Measurements from ENCODE around the gene MYLK.
"Not testable (repeated sequence)": the region's sequence is repeated elsewhere in the genome, so short reads cannot be mapped to it uniquely, and the experiment has no call there.

Gene MYLK

DNA sequence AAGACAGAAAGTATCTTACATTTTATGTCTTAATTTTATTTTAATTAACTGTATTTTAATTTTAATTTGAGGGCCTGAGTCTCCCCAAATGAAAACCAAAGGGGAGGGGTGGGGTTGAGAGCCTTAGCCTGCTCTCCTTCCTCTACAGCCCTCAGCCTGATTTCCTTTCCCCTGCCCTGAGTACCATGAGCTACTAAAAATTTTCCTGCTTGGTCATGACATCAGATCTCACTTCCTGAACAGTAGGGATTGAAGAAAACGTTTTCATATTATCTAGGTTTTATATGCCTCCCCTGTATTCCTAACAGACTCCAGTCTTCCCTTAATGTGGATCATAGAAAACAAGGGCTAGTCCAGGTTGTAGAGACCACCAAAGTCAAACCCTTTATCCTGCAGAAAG is 133.9 kb downstream of the MYLK start:
- no peak for DNase-seq (ENCODE audit: low read depth, low spot score)

DNA sequence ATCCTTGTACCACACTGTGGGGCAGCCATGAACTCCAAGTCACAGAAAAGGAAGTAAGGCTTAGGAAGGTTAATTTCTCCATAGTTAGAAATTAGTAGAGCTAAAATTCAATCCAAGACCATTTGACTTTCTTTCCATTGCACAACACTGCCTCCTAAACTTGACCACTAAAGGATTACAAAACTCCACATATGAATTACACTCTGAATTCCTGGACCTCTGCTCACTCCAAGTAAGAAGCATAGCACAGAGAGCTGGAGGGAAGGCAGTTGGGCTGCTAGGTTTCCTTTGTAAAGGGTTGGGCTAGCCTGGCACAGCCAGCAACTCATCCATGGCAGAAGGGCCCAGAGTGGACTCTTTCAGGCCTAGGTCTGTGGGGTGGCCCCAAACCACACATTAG is 134.4 kb downstream of the MYLK start:
- DNase-seq (ENCODE audit: low read depth, low spot score) = no peak

DNA sequence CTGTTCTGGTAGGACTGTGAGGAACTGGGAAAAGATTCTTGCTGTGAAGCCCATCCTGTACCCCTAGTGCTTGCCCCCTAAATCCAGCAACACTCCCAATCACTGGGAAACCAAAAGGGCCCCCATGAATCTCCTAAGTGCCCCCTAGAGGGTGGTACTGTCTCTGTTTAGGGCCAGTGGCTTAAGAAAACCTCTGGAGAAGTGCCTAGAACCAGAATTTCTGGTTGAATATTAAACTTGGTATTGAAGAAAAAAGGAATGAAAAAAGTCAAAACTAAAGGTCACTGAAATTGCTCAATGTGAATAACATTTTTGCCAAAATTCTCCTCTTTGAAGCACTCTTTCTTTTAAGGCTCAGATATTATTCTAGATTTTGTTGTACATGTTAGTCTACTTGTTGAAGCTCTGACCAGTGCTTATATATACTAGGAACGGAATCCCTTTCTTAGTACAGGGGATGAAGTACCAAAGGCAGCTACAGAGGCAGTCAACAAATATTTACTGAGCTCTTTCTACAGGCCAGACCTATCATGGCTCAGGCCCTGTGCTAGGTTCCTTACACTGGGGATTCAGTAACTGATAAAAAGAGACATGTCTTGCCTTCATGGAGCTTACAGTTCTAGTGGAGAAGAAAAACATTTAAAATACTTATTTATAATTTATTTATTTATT is 138.8 kb downstream of the MYLK start:
- DNase-seq (ENCODE audit: low read depth, low spot score) = no peak

DNA sequence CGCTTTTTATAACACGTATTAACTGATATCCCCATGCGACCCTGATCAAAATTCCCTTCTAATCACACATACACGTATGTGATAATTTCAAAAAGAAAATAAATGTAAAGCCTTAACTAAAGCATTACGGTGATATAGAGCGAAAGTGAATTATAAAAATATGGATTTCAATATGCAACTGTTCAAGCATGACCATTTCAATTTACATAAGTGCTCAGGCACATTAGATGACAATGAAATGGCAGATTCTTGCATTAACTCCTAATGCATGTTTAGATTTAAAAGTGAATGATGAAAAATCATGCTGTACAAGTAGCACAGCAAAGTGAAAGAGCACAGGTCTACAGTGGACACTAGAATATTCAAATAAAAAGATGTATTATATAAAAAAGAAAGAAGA is 140.1 kb downstream of the MYLK start:
- no peak for DNase-seq (ENCODE audit: low read depth, low spot score)

DNA sequence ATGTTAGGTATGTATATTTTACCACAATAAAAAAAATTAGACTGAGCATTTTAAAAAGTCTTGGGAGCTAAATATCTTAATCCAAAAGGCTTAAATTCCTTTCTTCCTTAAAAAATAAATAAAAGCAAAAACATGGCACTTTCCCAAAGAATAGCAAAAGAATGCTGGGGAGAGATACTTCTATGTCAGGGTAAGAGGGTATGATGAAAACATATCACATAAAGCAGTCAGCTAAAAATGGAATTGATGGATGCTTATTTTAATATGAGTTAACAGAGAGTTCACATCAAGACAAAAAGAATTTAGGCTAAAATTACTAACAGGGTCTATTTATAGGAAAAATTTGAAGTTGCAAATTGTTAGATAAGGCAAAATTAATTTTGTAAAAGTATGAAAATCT is 141.0 kb downstream of the MYLK start:
- DNase-seq (ENCODE audit: low read depth, low spot score) = no peak

DNA sequence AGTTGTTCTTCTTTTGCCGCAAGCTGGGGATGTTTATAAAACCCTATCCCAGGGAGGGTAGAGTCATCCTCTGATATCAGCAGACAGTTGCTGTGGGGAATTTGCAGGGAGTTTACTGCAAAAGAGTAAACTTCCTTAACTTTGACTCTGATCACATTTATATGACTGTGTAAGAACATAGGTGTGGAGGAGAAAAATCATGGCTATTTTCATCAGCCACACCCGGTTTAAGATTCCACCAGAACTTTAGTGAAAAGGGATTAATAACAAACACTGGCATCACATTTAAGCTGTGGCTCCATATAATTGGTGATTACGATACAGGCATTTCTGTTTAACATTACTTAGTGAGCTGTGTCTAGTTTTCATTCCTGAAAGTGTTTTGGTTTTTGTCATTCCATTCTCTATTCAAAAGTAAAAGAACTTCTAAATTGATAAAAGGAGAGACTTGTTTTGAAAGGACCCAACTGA is 143.1 kb downstream of the MYLK start:
- no peak for DNase-seq (ENCODE audit: low read depth, low spot score)

DNA sequence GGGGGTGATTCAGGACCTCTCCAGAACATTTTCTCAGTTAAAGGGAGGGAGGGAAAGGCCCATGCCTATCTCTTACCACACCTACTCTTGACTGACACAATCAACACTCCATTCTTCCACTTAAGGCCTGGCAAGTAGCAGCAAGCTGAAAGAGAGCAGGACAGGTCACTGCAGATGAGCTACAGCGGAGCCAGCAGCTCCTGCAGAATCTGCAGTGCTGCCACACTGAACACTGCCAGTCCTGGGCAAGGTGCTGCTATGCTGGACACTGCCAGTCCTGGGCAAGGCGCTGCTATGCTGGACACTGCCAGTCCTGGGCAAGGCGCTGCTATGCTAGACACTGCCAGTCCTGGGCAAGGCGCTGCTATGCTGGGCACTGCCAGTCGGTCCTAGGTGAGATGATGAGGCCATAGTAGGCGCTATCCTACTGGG is 143.7 kb downstream of the MYLK start:
- no peak for DNase-seq (ENCODE audit: low read depth, low spot score)

DNA sequence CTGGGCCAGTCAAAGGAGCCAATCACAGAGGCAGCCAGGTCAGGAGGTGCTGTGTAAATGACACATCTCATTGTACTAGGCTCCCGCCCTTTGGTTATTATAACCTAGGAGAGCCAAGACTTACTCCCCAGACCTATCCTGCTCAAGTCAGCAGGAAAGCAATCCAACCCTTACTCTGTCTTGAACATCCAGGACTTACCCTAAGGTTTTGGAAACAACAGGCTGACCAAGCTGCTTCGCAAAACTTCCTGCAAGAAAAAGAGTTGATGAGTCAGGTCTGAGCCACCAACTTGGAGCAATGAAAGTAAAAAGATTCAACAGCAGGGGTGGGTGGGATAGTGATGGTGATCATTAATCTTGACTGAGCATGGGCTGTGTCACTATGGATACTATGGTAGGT is 144.4 kb downstream of the MYLK start:
- DNase-seq (ENCODE audit: low read depth, low spot score) = no peak

DNA sequence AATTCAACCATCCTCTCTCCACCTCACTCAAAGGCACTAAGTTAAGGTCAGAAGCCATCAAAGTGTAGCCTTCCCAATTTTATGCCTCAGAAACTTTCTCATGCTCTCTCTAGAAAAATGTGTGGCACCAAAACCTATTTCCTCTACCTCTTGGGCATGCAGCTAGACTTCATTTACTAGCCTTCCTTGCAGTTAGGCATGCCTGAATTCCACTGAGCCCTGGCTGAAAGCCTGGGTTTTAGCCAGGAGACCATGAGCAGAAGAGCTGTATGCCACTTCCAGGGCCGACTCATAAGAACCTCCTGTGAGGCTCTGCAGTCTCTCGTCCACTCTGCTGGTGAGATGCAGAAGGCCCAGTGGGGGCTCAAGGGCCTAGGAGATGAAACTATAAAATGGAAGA is 145.0 kb downstream of the MYLK start:
- DNase-seq (ENCODE audit: low read depth, low spot score) = no peak

DNA sequence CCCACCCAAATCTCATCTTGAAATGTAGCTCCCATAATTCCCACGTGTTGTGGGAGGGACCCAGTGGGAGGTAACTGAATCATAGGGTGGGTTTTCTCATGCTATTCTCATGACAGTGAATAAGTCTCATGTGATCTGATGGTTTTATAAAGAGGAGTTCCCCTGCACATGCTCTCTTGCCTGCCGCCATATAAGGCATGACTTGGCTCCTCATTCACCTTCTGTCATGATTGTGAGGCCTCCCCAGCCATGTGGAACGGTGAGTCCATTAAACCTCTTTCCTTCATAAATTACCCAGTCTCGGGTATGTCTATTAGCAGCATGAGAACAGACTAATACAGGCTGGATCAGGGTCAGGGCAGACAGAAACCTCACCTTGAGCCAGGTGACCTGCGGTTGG is 145.6 kb downstream of the MYLK start:
- not testable (repeated sequence) for DNase-seq (ENCODE audit: low read depth, low spot score)

DNA sequence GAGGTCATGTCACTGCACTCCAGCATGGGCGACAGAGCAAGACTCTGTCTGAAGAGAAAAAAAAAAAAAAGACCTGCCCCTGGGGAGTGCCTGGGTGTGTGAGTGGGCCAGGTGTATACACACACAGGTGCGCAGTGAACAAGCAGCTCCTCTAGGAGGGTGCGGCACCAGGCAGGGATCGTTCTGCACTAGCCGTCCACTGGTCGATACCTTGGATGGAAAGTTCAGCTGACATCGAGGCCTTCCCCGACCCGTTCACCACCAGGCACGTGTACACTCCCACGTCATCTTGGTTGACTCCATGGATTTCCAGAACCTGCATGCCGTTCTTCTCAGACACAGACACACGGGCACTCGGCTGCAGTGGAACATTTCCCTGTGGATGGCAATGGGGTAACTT is 147.0 kb downstream of the MYLK start:
- no peak for DNase-seq (ENCODE audit: low read depth, low spot score)

DNA sequence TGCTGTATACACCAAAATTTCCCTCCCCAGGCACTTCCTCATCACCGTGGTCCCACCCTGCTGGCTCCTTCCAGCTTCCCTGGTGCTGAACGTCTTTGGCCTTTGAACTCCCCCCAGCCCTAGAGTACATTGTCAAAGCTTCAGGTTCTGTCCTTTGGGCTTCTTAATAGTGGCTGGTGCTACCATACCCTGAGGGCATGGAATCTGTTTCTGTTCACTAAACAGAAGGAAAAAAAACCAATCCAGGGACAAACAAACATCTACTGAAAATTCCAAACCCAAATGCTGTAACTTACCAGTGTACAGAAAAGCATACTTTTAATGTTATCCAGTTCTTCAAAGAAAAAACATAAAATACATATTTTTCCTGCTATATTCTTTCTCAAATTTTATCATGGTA is 148.7 kb downstream of the MYLK start:
- no peak for DNase-seq (ENCODE audit: low read depth, low spot score)

DNA sequence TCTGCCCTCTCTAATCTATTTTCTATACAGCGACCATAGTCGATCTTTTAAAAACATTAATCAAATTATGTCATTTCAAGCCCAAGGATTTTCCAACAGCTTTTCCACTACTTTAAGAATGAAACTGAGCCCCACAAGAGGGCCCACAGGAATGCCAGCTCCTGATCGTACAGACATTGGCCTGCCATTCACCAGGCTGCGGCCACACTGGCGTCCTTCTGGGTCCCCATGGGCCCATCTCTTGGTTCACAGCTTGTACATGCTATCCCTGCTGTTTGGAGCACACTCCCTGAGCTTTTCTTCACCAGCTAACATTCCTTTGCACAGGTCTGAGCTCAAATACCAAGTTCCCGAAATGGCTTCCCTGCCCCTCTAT is 149.6 kb downstream of the MYLK start:
- DNase-seq (ENCODE audit: low read depth, low spot score) = no peak

DNA sequence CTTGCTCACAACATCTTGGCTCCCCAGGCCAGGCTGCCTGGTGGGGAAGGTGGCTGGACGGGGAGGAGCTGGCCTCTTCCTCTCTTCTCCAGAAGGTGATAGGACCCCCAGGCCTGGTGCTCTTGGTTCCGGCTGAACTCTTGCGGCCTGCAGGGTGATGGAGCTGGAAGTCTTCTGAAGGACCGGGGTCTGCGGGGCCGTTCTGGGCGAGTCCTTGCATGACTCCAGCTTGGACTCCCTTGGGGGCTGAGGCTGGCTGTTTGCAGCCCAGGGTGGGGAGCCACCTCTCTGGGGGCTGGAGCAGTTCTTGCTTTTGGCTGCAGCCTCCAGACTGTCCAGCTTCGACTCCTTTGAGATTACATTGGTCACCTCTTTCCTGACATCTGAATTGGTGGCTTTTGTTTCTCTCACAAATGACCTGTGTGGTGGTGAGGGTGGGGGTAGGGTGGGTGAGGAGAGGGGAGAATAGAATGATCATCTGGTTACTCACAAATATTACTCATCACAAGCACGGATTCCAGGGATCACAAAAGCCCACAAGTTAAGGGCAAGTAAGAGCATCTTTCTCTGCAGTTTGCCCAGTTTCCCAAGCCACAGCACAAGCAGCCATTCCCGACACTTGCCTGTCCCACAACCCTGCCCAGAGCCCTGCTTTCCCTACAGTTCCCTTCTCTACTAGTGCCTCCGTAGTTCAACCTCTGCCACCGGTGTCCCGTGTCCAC is 150.2 kb downstream of the MYLK start:
- no peak for DNase-seq (ENCODE audit: low read depth, low spot score)

DNA sequence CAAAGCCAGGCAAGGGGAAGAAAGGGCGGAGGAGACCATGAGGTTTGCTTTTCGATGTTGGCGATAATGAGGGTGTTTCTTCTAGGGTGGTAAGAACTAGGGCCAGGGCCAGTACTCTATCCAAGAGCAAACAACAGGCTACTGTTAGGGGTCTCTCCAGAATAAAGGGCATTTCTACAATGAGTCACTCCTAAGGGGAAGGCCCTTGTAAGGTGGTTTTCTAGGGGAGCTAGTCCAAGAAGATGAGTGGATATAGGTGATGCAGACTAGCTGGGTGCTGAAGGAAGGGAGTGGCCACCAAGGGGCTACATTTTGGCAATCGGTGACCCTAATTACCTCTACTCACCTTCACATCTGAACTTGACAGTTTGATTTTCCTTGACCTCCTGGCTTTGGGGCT is 150.8 kb downstream of the MYLK start:
- no peak for DNase-seq (ENCODE audit: low read depth, low spot score)

DNA sequence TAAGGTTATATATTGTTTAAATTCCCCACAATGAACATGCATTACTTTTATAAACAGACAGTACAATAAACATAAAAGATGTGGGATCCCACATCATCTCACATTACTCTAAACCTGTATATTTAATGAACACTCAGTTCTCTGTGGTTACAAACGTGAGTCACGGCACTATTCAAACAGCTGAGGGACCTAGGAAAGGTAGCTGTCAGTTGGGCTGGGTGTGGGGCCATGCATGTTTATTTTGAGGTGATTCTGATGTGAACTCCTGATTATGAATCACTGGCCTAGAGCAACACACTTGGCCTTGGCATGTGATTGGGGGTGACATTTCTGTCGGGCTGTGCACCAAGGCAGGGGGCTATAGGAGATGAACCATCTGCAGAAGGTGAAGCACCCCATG is 151.7 kb downstream of the MYLK start:
- no peak for DNase-seq (ENCODE audit: low read depth, low spot score)

DNA sequence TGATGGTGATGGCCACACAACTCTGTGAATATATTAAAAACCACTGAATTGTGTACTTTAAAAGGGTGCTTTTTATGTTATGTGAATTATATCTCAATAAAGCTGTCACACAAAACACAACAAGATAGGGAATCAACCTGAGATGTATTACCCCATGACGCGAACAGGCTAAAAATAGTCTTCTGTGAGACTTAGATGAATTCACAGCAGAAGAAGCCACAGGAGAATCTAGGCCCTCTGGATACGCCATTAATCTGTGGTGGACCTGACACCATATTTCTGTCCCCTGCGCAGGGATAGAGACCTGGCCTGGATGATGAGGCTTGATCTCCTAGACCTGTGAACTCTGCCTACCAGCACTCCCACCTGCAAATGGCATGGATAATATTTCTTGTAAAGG is 153.3 kb downstream of the MYLK start:
- no peak for DNase-seq (ENCODE audit: low read depth, low spot score)

DNA sequence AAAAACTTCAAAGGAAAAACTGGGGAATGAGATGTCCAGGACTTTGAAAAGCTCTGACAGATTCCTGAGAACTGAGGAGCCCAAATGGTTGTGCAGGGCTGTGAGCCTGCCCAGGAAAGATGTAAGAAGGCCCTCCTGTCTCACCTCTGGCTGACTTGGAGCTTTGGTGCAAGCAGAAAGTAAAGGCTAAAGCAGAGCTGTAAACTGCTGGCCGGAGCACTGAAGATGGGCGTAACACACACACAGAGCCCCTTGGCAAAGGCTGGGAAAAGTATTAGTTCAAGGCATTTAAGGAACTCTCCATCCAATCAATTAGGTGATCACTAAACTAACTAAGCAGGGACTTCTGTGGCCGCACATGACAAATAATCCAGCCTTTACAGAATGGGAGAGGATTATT is 155.1 kb downstream of the MYLK start:
- DNase-seq (ENCODE audit: low read depth, low spot score) = no peak

DNA sequence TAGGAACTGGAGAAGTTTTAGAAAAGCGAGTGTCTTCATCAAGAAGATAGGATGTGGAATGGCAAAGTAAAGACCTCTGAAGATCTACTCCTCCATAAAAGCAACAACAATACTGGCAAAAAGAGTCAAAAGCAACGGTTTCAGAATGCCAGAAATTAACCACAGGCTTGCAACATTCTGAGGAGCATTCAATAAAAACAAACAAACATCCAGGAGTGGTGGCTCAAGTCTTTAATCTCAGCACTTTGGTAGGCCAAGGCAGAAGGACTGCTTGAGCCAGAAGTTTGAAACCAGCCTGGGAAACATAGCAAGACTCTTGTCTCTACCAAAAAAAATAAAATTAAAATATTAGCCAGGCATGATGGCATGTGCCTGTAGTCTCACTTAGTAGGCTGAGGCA is 156.1 kb downstream of the MYLK start:
- no peak for DNase-seq (ENCODE audit: low read depth, low spot score)

DNA sequence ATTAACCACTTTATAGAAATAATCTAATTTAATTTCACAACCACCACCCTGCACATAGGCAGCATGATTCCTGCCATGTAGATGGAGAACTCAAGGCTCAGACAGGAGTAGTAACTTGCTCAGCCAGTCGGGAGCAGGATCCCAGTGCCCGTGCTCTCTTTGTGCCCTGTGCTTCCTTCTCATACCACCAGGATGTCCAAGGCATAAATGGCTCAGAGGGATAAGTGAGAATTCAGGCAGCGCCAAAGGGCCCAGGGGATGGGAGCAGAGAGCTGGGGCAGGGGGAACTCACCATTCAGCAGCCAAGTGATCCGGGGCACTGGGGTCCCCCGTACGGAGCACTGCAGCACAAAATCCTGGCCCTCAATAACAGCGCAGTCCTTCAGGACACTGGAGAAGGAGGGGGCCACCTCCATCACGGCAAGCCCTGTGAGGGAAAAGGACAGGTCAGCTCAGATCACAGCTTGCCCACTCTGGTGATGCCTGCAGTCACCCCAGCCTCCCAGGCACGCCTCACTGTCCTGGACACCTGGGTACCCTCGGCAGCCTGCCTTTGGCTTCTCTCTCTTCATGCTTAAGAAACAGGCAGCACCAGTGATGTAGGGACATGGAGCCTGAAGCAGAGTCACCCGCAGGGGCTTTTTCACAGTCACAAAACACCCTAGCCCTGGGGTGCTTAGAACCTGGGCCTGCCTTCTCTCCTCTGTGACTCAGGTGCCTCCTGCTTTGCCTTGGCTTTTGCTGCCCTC is 158.3 kb downstream of the MYLK start:
- DNase-seq (ENCODE audit: low read depth, low spot score) = no peak

DNA sequence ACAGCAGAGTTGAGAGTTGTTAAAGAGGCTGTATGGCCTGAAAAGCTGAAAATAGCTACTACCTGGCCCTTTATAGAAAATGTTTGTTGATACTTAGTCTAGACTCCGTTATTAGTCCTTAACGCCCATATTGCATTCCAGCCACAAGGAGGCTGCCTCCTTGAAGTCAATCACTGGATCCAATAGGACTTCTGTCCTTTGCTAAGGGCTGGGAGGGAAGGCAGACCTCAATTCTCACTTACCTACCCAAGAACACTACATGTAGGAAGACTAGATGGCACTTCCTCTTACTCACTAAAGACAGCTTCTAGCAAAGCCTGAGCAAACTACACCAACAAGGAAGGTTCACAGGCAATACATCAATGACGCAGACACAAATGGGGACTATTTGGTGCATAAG is 159.8 kb downstream of the MYLK start:
- no peak for DNase-seq (ENCODE audit: low read depth, low spot score)

DNA sequence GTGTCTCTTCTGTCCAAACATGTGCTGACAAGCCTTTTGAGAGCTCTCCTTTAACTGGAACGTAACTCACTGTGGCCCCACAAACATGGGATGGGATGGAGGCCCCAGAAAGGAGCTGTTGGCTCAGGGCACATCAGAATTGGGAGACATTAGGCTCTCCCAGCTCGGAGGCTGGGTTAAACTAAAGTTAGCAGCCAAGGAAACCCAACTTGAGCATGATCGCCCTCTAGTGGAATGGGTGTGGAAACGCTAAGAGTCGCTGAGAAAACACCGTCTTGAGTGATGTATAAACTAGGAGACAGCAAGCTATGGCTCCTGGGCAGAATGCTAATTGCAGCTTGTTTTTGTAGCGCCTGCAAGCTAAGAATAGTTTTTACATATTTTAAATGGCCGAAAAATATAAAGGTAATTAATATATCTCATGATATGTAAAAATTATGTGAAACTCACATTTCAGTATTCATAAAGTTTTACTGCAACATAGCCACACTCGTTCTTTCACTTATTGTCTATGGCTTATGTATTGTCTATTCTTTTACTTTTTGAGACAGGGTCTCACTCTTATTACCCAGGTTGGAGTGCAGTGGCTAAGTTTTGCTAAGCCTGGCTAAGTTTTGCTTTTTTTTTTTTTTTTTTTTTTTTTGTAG is 160.5 kb downstream of the MYLK start:
- DNase-seq (ENCODE audit: low read depth, low spot score) = peak; percentile 46

Measured in brain pericyte (primary cell).